Endometrial microvascular endothelial cells (primary cell): ENCODE measurements around the gene PDZK1IP1. TPM values are rescaled to one million over a fixed set of nuclear protein-coding genes. Genes with fewer than 3 reads are reported as not detected.
"Not testable (repeated sequence)": the region's sequence is repeated elsewhere in the genome, so short reads cannot be mapped to it uniquely, and the experiment has no call there.

ENCODE experiments used
- in situ Hi-C: cut with HindIII; loops from 2 replicates; pipeline ENCODE4 v1.10.0; 2017; ENCODE audit warnings: low sequenced_read_pairs, low pct_unique_long_range_greater_than_20kb; ENCODE audit errors: inconsistent ontology term
- total RNA-seq: library from RNA; depleted of rRNA; stranded (reverse); fragments of >200 nt; gene quantifications from one replicate; pipeline ENCODE4 v1.2.3, GENCODE V29; 2015; ENCODE audit errors: inconsistent ontology term

PDZK1IP1 gene
- total RNA-seq, 1 donor from 2014 or later: not detected

- in situ Hi-C loops: no loop called here
Measured at GRCh38 chr1:47205918-47206317, 16.1 kb upstream of the PDZK1IP1 start.

GRCh38 chr1:47203504-47203903, 13.7 kb upstream of the PDZK1IP1 start:
- in situ Hi-C loops: not testable (repeated sequence)

- in situ Hi-C loops: no loop called here
Measured at GRCh38 chr1:47201179-47201578, 11.3 kb upstream of the PDZK1IP1 start.

- in situ Hi-C loops: no loop called here
Measured at GRCh38 chr1:47198214-47198613, 8.4 kb upstream of the PDZK1IP1 start.

- in situ Hi-C loops: no loop called here
Measured at GRCh38 chr1:47196622-47197021, 6.8 kb upstream of the PDZK1IP1 start.

GRCh38 chr1:47195981-47196380, 6.1 kb upstream of the PDZK1IP1 start:
- in situ Hi-C loops: not testable (repeated sequence)

- in situ Hi-C loops: no loop called here
Measured at GRCh38 chr1:47194311-47194710, 4.5 kb upstream of the PDZK1IP1 start.

- in situ Hi-C loops: not testable (repeated sequence)
Measured at GRCh38 chr1:47193496-47193895, 3.7 kb upstream of the PDZK1IP1 start.

GRCh38 chr1:47192458-47193384, 2.9 kb upstream of the PDZK1IP1 start:
- in situ Hi-C loops: no loop called here

- in situ Hi-C loops: no loop called here
Measured at GRCh38 chr1:47191940-47192457, 2.2 kb upstream of the PDZK1IP1 start.

GRCh38 chr1:47190857-47191256, 1.0 kb upstream of the PDZK1IP1 start:
- in situ Hi-C loops: no loop called here

GRCh38 chr1:47190509-47190855, 646 bp upstream of the PDZK1IP1 start:
- in situ Hi-C loops: no loop called here

- in situ Hi-C loops: no loop called here
Measured at GRCh38 chr1:47188791-47189785, 748 bp downstream of the PDZK1IP1 start.

GRCh38 chr1:47187926-47188250, 1.9 kb downstream of the PDZK1IP1 start:
- in situ Hi-C loops: no loop called here

- in situ Hi-C loops: no loop called here
Measured at GRCh38 chr1:47187231-47187925, 2.5 kb downstream of the PDZK1IP1 start.

GRCh38 chr1:47186267-47187185, 3.3 kb downstream of the PDZK1IP1 start:
- in situ Hi-C loops: no loop called here

- in situ Hi-C loops: no loop called here
Measured at GRCh38 chr1:47184822-47185677, 4.8 kb downstream of the PDZK1IP1 start.
